Subcutaneous adipose tissue (tissue), 4 donors: ENCODE results near the gene EHD2. TPM values are rescaled to one million over a fixed set of nuclear protein-coding genes. Genes with fewer than 3 reads are reported as not detected.

Experiments
- total RNA-seq, 4 donors: library from RNA; depleted of rRNA; stranded (reverse); fragments of >200 nt; gene quantifications; one replicate each; pipeline ENCODE4 v1.1.0, GENCODE V29; 2016
- TF ChIP-seq, protein P1 (sequence below): fragments of 450-650 bp; IDR thresholded peaks from one replicate; pipeline ENCODE4 v1.5.1; 2016; ENCODE audit warnings: low read depth, mild to moderate bottlenecking, control low read depth, antibody characterized with exemption, moderate library complexity

The EHD2 gene
- total RNA-seq, 4 donors from 2014 or later: 77.5 to 340 (median 130) TPM

DNA sequence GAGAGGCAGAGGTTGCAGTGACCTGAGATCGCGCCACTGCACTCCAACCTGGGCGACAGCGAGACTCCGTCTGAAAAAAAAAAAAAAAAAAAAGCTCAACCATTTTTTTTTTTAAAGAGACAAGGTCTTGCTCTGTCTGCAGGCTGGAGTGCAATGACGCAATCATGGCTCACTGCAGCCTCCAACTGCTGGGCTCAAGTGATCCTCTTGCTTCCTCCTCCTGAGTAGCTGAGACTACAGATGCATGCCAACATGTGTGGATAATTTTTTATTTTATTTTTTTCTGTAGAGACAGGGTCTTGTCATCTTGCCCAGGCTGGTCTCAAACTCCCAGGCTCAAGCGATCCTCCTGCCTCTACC lies 10.3 kb downstream of the EHD2 start:
- TF ChIP-seq, protein P1, sequence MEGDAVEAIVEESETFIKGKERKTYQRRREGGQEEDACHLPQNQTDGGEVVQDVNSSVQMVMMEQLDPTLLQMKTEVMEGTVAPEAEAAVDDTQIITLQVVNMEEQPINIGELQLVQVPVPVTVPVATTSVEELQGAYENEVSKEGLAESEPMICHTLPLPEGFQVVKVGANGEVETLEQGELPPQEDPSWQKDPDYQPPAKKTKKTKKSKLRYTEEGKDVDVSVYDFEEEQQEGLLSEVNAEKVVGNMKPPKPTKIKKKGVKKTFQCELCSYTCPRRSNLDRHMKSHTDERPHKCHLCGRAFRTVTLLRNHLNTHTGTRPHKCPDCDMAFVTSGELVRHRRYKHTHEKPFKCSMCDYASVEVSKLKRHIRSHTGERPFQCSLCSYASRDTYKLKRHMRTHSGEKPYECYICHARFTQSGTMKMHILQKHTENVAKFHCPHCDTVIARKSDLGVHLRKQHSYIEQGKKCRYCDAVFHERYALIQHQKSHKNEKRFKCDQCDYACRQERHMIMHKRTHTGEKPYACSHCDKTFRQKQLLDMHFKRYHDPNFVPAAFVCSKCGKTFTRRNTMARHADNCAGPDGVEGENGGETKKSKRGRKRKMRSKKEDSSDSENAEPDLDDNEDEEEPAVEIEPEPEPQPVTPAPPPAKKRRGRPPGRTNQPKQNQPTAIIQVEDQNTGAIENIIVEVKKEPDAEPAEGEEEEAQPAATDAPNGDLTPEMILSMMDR: no peak

DNA sequence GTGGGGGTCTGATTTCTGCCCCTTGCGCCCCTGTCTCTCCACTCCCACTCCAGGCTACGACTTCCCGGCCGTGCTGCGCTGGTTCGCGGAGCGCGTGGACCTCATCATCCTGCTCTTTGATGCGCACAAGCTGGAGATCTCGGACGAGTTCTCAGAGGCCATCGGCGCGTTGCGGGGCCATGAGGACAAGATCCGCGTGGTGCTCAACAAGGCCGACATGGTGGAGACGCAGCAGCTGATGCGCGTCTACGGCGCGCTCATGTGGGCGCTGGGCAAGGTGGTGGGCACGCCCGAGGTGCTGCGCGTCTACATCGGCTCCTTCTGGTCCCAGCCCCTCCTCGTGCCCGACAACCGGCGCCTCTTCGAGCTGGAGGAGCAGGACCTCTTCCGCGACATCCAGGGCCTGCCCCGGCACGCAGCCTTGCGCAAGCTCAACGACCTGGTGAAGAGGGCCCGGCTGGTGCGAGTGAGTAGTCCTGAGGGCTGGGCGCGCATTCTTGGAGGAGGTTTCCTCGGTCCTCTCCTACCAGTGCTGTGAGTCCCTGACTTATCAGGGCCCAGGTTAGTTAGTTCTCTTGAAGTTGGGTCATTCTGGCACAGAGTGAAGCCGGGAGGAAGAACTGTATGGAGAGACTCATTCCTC lies 12.7 kb downstream of the EHD2 start:
- TF ChIP-seq, protein P1: no peak

DNA sequence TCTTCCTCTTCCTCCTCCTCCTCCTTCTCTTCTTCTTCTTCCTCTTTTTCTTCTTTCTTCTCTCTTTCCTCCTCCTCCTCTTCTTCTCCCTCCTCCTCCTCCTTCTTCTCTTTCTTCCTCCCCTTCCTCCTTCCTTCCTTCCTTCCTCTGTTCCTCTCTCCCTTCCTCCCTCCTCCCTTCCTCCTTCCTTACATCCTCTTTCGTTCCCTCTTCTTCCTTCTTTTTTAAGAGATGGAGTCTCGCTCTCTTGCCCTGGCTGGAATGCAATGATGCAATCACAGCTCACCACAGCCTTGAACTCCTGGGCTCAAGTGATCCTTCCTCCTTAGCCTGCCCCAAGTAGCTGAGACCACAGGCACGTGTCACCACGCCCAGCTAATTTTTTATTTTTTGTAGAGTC lies 13.2 kb downstream of the EHD2 start:
- TF ChIP-seq, protein P1: no peak

DNA sequence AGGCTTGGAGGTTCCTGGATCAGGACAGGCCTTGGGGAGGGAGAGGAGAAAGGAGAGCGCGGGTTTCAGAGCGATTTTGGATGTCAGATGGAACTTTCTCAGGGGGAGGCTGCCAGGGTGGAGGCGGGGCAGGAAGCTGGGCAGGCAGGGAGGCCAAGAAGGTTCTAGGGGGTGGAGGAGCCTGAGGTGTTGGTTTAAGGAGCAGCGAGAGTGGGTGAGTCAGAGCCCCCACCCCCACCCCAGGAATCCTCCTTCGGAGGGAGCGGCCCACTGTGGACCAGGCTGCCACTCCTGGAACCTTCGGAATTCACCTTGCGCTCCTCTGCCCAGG lies 16.2 kb downstream of the EHD2 start:
- TF ChIP-seq, protein P1: no peak

DNA sequence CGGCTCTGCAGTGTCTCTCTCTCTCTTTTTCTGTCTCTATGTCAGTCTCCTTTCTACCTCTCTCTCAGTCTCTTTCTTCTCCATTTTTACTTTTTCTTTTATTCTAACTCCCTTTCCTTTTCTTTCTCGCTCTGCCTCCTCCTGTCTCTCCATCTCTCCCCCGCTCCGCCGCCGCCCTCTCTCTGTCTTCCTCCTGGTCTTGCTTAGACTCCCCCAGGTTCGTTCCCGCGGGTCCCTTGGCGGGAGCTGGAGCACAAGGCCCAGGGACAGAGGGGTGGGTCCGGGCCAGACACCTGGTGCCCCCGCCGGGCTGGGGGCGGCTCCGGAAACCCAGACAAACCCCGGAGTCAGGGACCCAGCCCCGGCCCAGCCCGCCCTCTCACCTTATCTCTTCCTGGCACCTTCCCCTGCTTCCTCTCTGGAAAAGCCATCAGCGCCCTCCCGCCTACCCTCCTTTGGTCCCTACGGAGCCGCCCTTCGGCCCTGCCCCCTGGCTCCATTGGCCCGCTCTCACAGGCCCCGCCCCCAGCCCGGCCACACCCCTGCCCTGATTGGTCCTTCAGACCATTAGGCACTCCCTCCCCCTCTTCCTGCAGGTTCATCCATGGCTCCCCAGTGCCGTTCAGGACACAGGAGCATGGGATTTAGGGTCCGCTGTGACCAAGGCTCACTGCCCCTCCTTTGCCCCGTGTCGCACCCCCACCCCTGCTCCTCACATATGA lies 16.7 kb downstream of the EHD2 start:
- TF ChIP-seq, protein P1: no peak

GRCh38 chr19:47730521-47730889 lies 17.3 kb downstream of the EHD2 start:
- TF ChIP-seq, protein P1: no peak

GRCh38 chr19:47730910-47731309 lies 17.7 kb downstream of the EHD2 start:
- TF ChIP-seq, protein P1: no peak
